Endothelial cell of umbilical vein (primary cell): ENCODE data around the gene VSNL1. TPM values are rescaled to one million over a fixed set of nuclear protein-coding genes. Genes with fewer than 3 reads are reported as not detected.

Source experiments
- BruUV-seq: library from RNA; stranded (reverse); fragments of 400-500 nt; replicated peaks from 2 replicates; lab custom pipeline; 2021; lab: Mats Ljungman, UMichigan
- CTCF ChIA-PET: fragments of 300-600, 350-600 bp; sonication (Branson Sonifier 250); formaldehyde crosslinking; loops from one replicate; lab custom pipeline; 2021; ENCODE audit warnings: antibody characterized with exemption, inconsistent platforms; lab: Charles Lee
- POLR2A ChIA-PET: fragments of 300-600, 350-600 bp; sonication (Branson Sonifier 250); formaldehyde crosslinking; loops from one replicate; lab custom pipeline; 2021; ENCODE audit warnings: antibody characterized with exemption, inconsistent platforms; lab: Charles Lee
- DNase-seq: peaks from one replicate; pipeline ENCODE4 v3.0.0-alpha.2; 2011; ENCODE audit warnings: low read depth, low spot score
- FAIRE-seq: peaks from 2 replicates; lab custom pipeline; 2011; peaks lifted over from hg19 to GRCh38; lab: Jason Lieb, UNC
- H2AFZ ChIP-seq: 2 replicates; pipeline ENCODE4 v1.6.0; 2012; ENCODE audit warnings: low read depth, low read length, control low read depth, inconsistent platforms
- H3K27ac ChIP-seq: 2 replicates; pipeline ENCODE4 v1.5.1; 2011; ENCODE audit warnings: low read depth, mild to moderate bottlenecking, control low read depth, low read length, moderate library complexity; ENCODE audit not compliant: insufficient read depth
- H3K27me3 ChIP-seq, 2 experiments: 2 replicates each; pipeline versions ENCODE4 v1.6.0 to v1.6.1; 2011; ENCODE audit warnings: low read length in 2 of 2, mixed read lengths in 1 of 2; ENCODE audit not compliant: control insufficient read depth in 2 of 2, insufficient read depth in 2 of 2
- H3K36me3 ChIP-seq, 2 experiments: 2 replicates in 1 of 2; 3 replicates in 1 of 2; pipeline ENCODE4 v1.5.1; 2011; ENCODE audit warnings: low read length in 2 of 2, mild to moderate bottlenecking in 1 of 2, moderate library complexity in 1 of 2; ENCODE audit not compliant: control insufficient read depth in 2 of 2, insufficient read depth in 2 of 2; ENCODE audit errors: extremely low read depth in 1 of 2
- H3K4me1 ChIP-seq: 3 replicates; pipeline ENCODE4 v1.5.1; 2011; ENCODE audit warnings: mild to moderate bottlenecking, low read length; ENCODE audit not compliant: control insufficient read depth, insufficient read depth; ENCODE audit errors: extremely low read depth
- H3K4me2 ChIP-seq: 2 replicates; pipeline ENCODE4 v1.6.1; 2011; ENCODE audit warnings: low read length, control low read depth, mixed read lengths; ENCODE audit not compliant: insufficient read depth
- H3K4me3 ChIP-seq, 3 experiments: fragments of 200-600 bp in 1 of 3; sonication (generic), shearing (Covaris generic) in 1 of 3; replicated peaks in 1 of 3; 2 replicates each; pipeline ENCODE4 v1.5.1; 2011 to 2016; ENCODE audit warnings: control low read depth in 3 of 3, low read length in 3 of 3, mild to moderate bottlenecking in 2 of 3, inconsistent platforms in 1 of 3, low read depth in 1 of 3, moderate library complexity in 1 of 3; ENCODE audit not compliant: insufficient read depth in 1 of 3
- H3K79me2 ChIP-seq: 2 replicates; pipeline ENCODE4 v1.6.0; 2012; ENCODE audit warnings: low read length, inconsistent platforms; ENCODE audit not compliant: control insufficient read depth, insufficient read depth
- H3K9ac ChIP-seq: replicated peaks from 2 replicates; pipeline ENCODE3; 2011; ENCODE audit warnings: low read length, control low read depth; ENCODE audit not compliant: insufficient read depth; ENCODE audit errors: extremely low read depth
- H3K9me1 ChIP-seq: replicated peaks from 3 replicates; pipeline ENCODE4 v1.6.0; 2011; ENCODE audit warnings: mild to moderate bottlenecking, low read length; ENCODE audit not compliant: control insufficient read depth, insufficient read depth; ENCODE audit errors: extremely low read depth
- H3K9me3 ChIP-seq: replicated peaks from 2 replicates; pipeline ENCODE4 v1.5.1; 2012; ENCODE audit warnings: low read length, inconsistent platforms; ENCODE audit not compliant: control insufficient read depth, insufficient read depth
- H4K20me1 ChIP-seq: replicated peaks from 2 replicates; pipeline ENCODE3; 2011; ENCODE audit warnings: mild to moderate bottlenecking, low read length; ENCODE audit not compliant: control insufficient read depth, insufficient read depth; ENCODE audit errors: extremely low read depth
- CTCF ChIP-seq, 2 donors: IDR thresholded peaks; 1 replicate in 1 of 2; 2 replicates in 1 of 2; pipeline ENCODE4 v1.5.1; 2011; ENCODE audit warnings: low read length in 2 of 2, mild to moderate bottlenecking in 2 of 2, moderate library complexity in 2 of 2, control low read depth in 1 of 2, inconsistent platforms in 1 of 2, low read depth in 1 of 2; ENCODE audit not compliant: insufficient read depth in 1 of 2; ENCODE audit errors: extremely low read depth in 1 of 2
- FOS ChIP-seq: IDR thresholded peaks from 2 replicates; pipeline ENCODE4 v1.6.1; 2011; ENCODE audit warnings: mild to moderate bottlenecking, low read length, moderate library complexity, borderline replicate concordance; ENCODE audit not compliant: insufficient read depth
- GATA2 ChIP-seq: IDR thresholded peaks from 2 replicates; pipeline ENCODE4 v1.7.0; 2011; ENCODE audit warnings: low read depth, mild to moderate bottlenecking, moderate library complexity, mixed read lengths, low read length; ENCODE audit not compliant: insufficient read length, insufficient read depth
- MAX ChIP-seq: IDR thresholded peaks from 2 replicates; pipeline ENCODE4 v1.6.1; 2011; ENCODE audit not compliant: insufficient read depth, insufficient read length
- MYC ChIP-seq: IDR thresholded peaks from one replicate; pipeline ENCODE4 v1.6.1; 2011; ENCODE audit warnings: mild to moderate bottlenecking, low read depth, low read length
- POLR2A ChIP-seq: IDR thresholded peaks from 2 replicates; pipeline ENCODE4 v1.6.1; 2012; ENCODE audit warnings: low read depth, mild to moderate bottlenecking, control low read depth, low read length
- POLR2AphosphoS5 ChIP-seq: IDR thresholded peaks from 2 replicates; pipeline ENCODE4 v1.6.1; 2012; ENCODE audit warnings: low read depth, mild to moderate bottlenecking, control low read depth, low read length, moderate library complexity; ENCODE audit not compliant: insufficient read depth
- dilution Hi-C: fragments of 300-500 bp; cut with MboI; formaldehyde crosslinking; loops from one replicate; pipeline ENCODE4 v1.15.0; 2019; ENCODE audit warnings: low sequenced_read_pairs; ENCODE audit not compliant: extremely low pct_ligation_motif_present
- intact Hi-C: fragments of 100-400 bp; cut with micrococcal nuclease; formaldehyde crosslinking; loops from one replicate; pipeline ENCODE4 v1.10.0; 2022
- polyA plus RNA-seq, 4 experiments: library from polyadenylated mRNA; depleted of rRNA in 3 of 4; stranded (reverse) in 3 of 4; unstranded in 1 of 4; fragments of >200 nt; gene quantifications; 2 replicates each; pipeline versions ENCODE4 v1.2.1 to v1.2.3, GENCODE V29; 2011 to 2012; ENCODE audit warnings: missing spikeins in 1 of 4
- total RNA-seq: library from RNA; stranded (reverse); gene quantifications from 2 replicates; pipeline ENCODE4 v1.2.3, GENCODE V29; 2021

VSNL1 gene
- total and polyA plus RNA-seq, 2 donors (not counting 3 experiments of a cell fraction or from before 2014, with no cell fraction given) = not detected

GRCh38 chr2:17605696-17606095 lies 65.2 kb downstream of the VSNL1 start:
- Histone ChIP-seq H3K4me2 (no peak overlapping the region), H3K4me1 (no peaks in the 10 kb centered on the region), H4K20me1 (no peaks in the 10 kb centered on the region), H3K9me3 (no peaks in the 10 kb centered on the region), H3K27me3 (no peaks in the 10 kb centered on the region), H3K36me3 (no peaks in the 10 kb centered on the region), H3K27ac (no peak overlapping the region), H3K4me3 (no peak overlapping the region), H3K79me2 (no peaks in the 10 kb centered on the region), H3K9ac (no peak overlapping the region), H3K9me1 (no peaks in the 10 kb centered on the region), H2AFZ (no peak overlapping the region)
- ChIA-PET POLR2A (no interaction called here), CTCF (no interaction called here)
- FAIRE-seq (no peak), DNase-seq (no peak)
- BruUV-seq = no TSS peak
- dilution Hi-C loops (no loop called here), intact Hi-C loops (no loop called here)
- no peak for TF ChIP-seq FOS
- no peak for TF ChIP-seq POLR2AphosphoS5
- no peak for TF ChIP-seq MAX
- TF ChIP-seq MYC = no peak
- TF ChIP-seq POLR2A = no peak

GRCh38 chr2:17606851-17607250 lies 66.4 kb downstream of the VSNL1 start:
- POLR2A ChIA-PET = no interaction called here
- no TSS peak for BruUV-seq
- dilution Hi-C loops = no loop called here
- no peak overlapping the region for H2AFZ ChIP-seq
- no peaks in the 10 kb centered on the region for H3K4me1 ChIP-seq
- no peaks in the 10 kb centered on the region for H4K20me1 ChIP-seq
- no peak overlapping the region for H3K27ac ChIP-seq
- H3K36me3 ChIP-seq = no peaks in the 10 kb centered on the region
- CTCF ChIA-PET = no interaction called here
- intact Hi-C loops = no loop called here
- TF ChIP-seq GATA2 = no peak
- TF ChIP-seq MAX = no peak
- TF ChIP-seq POLR2AphosphoS5 = no peak
- no peak for TF ChIP-seq MYC
- TF ChIP-seq CTCF (IDR thresholded peaks at IDR 0.05; ENCODE audit: extremely low read depth in 1 of 2, insufficient read depth in 1 of 2, low read depth in 1 of 2, low read length in 2 of 2) = no peak
- H3K4me3 ChIP-seq = no peak overlapping the region
- no peaks in the 10 kb centered on the region for H3K9me3 ChIP-seq
- no peak overlapping the region for H3K4me2 ChIP-seq
- H3K9me1 ChIP-seq = no peaks in the 10 kb centered on the region
- H3K27me3 ChIP-seq = no peaks in the 10 kb centered on the region
- DNase-seq (no peak), FAIRE-seq (no peak)
- H3K79me2 ChIP-seq = no peaks in the 10 kb centered on the region
- H3K9ac ChIP-seq = no peak overlapping the region
